IMR-90 (cell line): ENCODE measurements around the gene CCDC167. TPM values are rescaled to one million over a fixed set of nuclear protein-coding genes. Genes with fewer than 3 reads are reported as not detected.

ENCODE experiments used
- ATAC-seq: fragments of 200-7000 bp; cut with Tn5 transposase; 2 replicates; pipeline ENCODE4 v1.9.1; 2020; ENCODE audit warnings: low read depth, mild to moderate bottlenecking, moderate library complexity
- BruUV-seq: library from RNA; stranded (reverse); fragments of 400-500 nt; replicated peaks from 2 replicates; lab custom pipeline; 2021; lab: Mats Ljungman, UMichigan
- CTCF ChIA-PET: fragments of 300-600 bp; formaldehyde crosslinking; extraction: SDS; loops from one replicate; lab custom pipeline; 2021; ENCODE audit warnings: antibody characterized with exemption; lab: Yijun Ruan, JAX
- POLR2A ChIA-PET: fragments of 300-600 bp; sonication (Branson Sonifier 250); formaldehyde crosslinking; loops from one replicate; lab custom pipeline; 2022; ENCODE audit warnings: antibody characterized with exemption; ENCODE audit not compliant: unreplicated experiment; lab: Charles Lee
- DNase-seq: peaks from one replicate; pipeline ENCODE4 v3.0.0; 2013
- H2AFZ ChIP-seq: replicated peaks from 2 replicates; pipeline ENCODE3; 2013; ENCODE audit warnings: low read length, mild to moderate bottlenecking; ENCODE audit not compliant: poor library complexity
- H2AK5ac ChIP-seq: 2 replicates; pipeline ENCODE4 v1.6.1; 2013; ENCODE audit warnings: low read depth, low read length, inconsistent platforms
- H2AK9ac ChIP-seq: replicated peaks from 2 replicates; pipeline ENCODE3; 2013; ENCODE audit warnings: mild to moderate bottlenecking, low read depth, low read length, moderate library complexity; ENCODE audit not compliant: poor library complexity
- H2BK120ac ChIP-seq: 2 replicates; pipeline ENCODE4 v1.6.1; 2013; ENCODE audit warnings: low read depth, low read length, inconsistent platforms
- H2BK15ac ChIP-seq: 3 replicates; pipeline ENCODE4 v1.6.1; 2013; ENCODE audit warnings: low read depth, low read length, inconsistent platforms
- H2BK20ac ChIP-seq: 2 replicates; pipeline ENCODE4 v1.6.1; 2013; ENCODE audit warnings: low read depth, mild to moderate bottlenecking, inconsistent platforms, low read length, moderate library complexity
- H2BK5ac ChIP-seq: 2 replicates; pipeline ENCODE4 v1.6.1; 2013; ENCODE audit warnings: mild to moderate bottlenecking, low read depth, low read length, inconsistent platforms; ENCODE audit not compliant: poor library complexity, severe bottlenecking
- H3K14ac ChIP-seq: replicated peaks from 2 replicates; pipeline ENCODE4 v1.6.1; 2013; ENCODE audit warnings: low read depth, low read length, inconsistent platforms
- H3K18ac ChIP-seq: 2 replicates; pipeline ENCODE4 v1.6.1; 2013; ENCODE audit warnings: low read depth, low read length, control low read depth
- H3K23ac ChIP-seq: 2 replicates; pipeline ENCODE4 v1.6.1; 2013; ENCODE audit warnings: low read depth, low read length, inconsistent platforms
- H3K27ac ChIP-seq: 2 replicates; pipeline ENCODE4 v1.5.1; 2013; ENCODE audit warnings: mild to moderate bottlenecking, control low read depth, low read length; ENCODE audit not compliant: insufficient read depth
- H3K27me3 ChIP-seq: 2 replicates; pipeline ENCODE4 v1.6.1; 2013; ENCODE audit warnings: low read length; ENCODE audit not compliant: control insufficient read depth, insufficient read depth
- H3K36me3 ChIP-seq: 2 replicates; pipeline ENCODE4 v1.6.1; 2013; ENCODE audit warnings: low read length, mixed read lengths; ENCODE audit not compliant: control insufficient read depth, insufficient read depth
- H3K4ac ChIP-seq: 2 replicates; pipeline ENCODE4 v1.6.1; 2013; ENCODE audit warnings: low read depth, low read length, inconsistent platforms
- H3K4me1 ChIP-seq: 2 replicates; pipeline ENCODE4 v1.6.1; 2013; ENCODE audit warnings: low read length, mixed read lengths; ENCODE audit not compliant: control insufficient read depth, insufficient read depth
- H3K4me2 ChIP-seq: 2 replicates; pipeline ENCODE4 v1.6.1; 2013; ENCODE audit warnings: low read depth, mild to moderate bottlenecking, control low read depth, low read length, moderate library complexity
- H3K4me3 ChIP-seq: 2 replicates; pipeline ENCODE4 v1.5.1; 2013; ENCODE audit warnings: low read depth, mild to moderate bottlenecking, control low read depth, low read length, moderate library complexity; ENCODE audit not compliant: insufficient read depth
- H3K56ac ChIP-seq: 2 replicates; pipeline ENCODE4 v1.6.1; 2013; ENCODE audit warnings: low read length, inconsistent platforms; ENCODE audit not compliant: insufficient read depth; ENCODE audit errors: extremely low read depth
- H3K79me1 ChIP-seq, 2 experiments: 2 replicates each; pipeline ENCODE4 v1.6.1; 2013; ENCODE audit warnings: low read length in 2 of 2, inconsistent platforms in 1 of 2, low read depth in 1 of 2
- H3K9ac ChIP-seq: 2 replicates; pipeline ENCODE4 v1.6.1; 2013; ENCODE audit warnings: low read depth, low read length, control low read depth
- H3K9me1 ChIP-seq: 2 replicates; pipeline ENCODE4 v1.6.1; 2013; ENCODE audit warnings: low read length, inconsistent platforms; ENCODE audit not compliant: insufficient read depth
- H3K9me3 ChIP-seq: 2 replicates; pipeline ENCODE4 v1.6.1; 2013; ENCODE audit warnings: low read length; ENCODE audit not compliant: control insufficient read depth, insufficient read depth
- H4K20me1 ChIP-seq: 2 replicates; pipeline ENCODE4 v1.6.1; 2013; ENCODE audit warnings: low read length, inconsistent platforms; ENCODE audit not compliant: insufficient read depth
- H4K5ac ChIP-seq: 2 replicates; pipeline ENCODE4 v1.6.1; 2013; ENCODE audit warnings: mild to moderate bottlenecking, low read depth, low read length, control low read depth
- H4K8ac ChIP-seq, 2 experiments: 2 replicates each; pipeline ENCODE4 v1.6.1; 2013; ENCODE audit warnings: low read depth in 2 of 2, low read length in 2 of 2, control low read depth in 1 of 2, inconsistent platforms in 1 of 2
- H4K91ac ChIP-seq: 2 replicates; pipeline ENCODE4 v1.6.1; 2013; ENCODE audit warnings: low read depth, low read length, inconsistent platforms; ENCODE audit not compliant: insufficient read depth
- CEBPB ChIP-seq: IDR thresholded peaks from 2 replicates; pipeline ENCODE4 v1.6.1; 2012; ENCODE audit warnings: low read depth, low read length, improper control_type of control experiment
- CHD1 ChIP-seq: IDR thresholded peaks from 2 replicates; pipeline ENCODE4 v1.6.1; 2012; ENCODE audit warnings: low read depth, low read length, improper control_type of control experiment
- CTCF ChIP-seq: conservative IDR thresholded peaks from 2 replicates; pipeline ENCODE4 v1.5.1; 2012; ENCODE audit warnings: mild to moderate bottlenecking, low read depth, low read length, improper control_type of control experiment
- ELK1 ChIP-seq: fragments of 150-350 bp; IDR thresholded peaks from 2 replicates; pipeline ENCODE4 v1.6.1; 2016; ENCODE audit warnings: low read depth, mild to moderate bottlenecking, low read length, moderate library complexity, borderline replicate concordance
- FOS ChIP-seq: fragments of 150-350 bp; IDR thresholded peaks from 2 replicates; pipeline ENCODE4 v1.6.1; 2016; ENCODE audit warnings: low read depth, low read length
- MXI1 ChIP-seq: IDR thresholded peaks from 2 replicates; pipeline ENCODE4 v1.6.1; 2012; ENCODE audit warnings: low read depth, mild to moderate bottlenecking, low read length, moderate library complexity, borderline replicate concordance
- POLR2A ChIP-seq: IDR thresholded peaks from 2 replicates; pipeline ENCODE4 v1.6.1; 2012; ENCODE audit warnings: mild to moderate bottlenecking, low read depth, low read length
- RAD21 ChIP-seq: IDR thresholded peaks from 2 replicates; pipeline ENCODE4 v1.6.1; 2012; ENCODE audit warnings: low read length, improper control_type of control experiment
- SMC3 ChIP-seq: fragments of 150-350 bp; IDR thresholded peaks from 2 replicates; pipeline ENCODE4 v1.6.1; 2016; ENCODE audit warnings: low read depth, mild to moderate bottlenecking, antibody characterized with exemption, low read length, moderate library complexity
- WGBS, 2 experiments: methylation state at CpG; one replicate each; pipeline versions ENCODE4 v1.1.5 to v1.1.7; 2013; ENCODE audit warnings: missing lambda C conversion rate in 2 of 2; ENCODE audit not compliant: insufficient read length in 1 of 2; ENCODE audit errors: extremely low coverage in 2 of 2; 5-methylcytosine and 5-hydroxymethylcytosine counted together
- dilution Hi-C: fragments of 300-500 bp; cut with HindIII; formaldehyde crosslinking; loops from one replicate; pipeline ENCODE4 v1.14.3; 2018; ENCODE audit warnings: low sequenced_read_pairs; ENCODE audit not compliant: unreplicated experiment
- in situ Hi-C: fragments of 300-500 bp; cut with MboI; formaldehyde crosslinking; loops from 3 replicates; pipeline ENCODE4 v1.14.3; 2019; ENCODE audit warnings: low sequenced_read_pairs, inconsistent platforms, mixed read lengths
- intact Hi-C: fragments of 100-400 bp; cut with micrococcal nuclease; formaldehyde crosslinking; loops from 2 replicates; pipeline ENCODE4 v1.10.0; 2022
- polyA plus RNA-seq, 3 experiments: library from polyadenylated mRNA; depleted of rRNA; stranded (reverse); fragments of >200 nt; gene quantifications; 2 replicates each; pipeline ENCODE4 v1.2.3, GENCODE V29; 2012; ENCODE audit warnings: low replicate concordance in 1 of 3
- total RNA-seq: library from RNA; depleted of rRNA; stranded (reverse); fragments of >200 nt; gene quantifications from 2 replicates; pipeline ENCODE4 v1.2.3, GENCODE V29; 2012

CCDC167 gene
- total and polyA plus RNA-seq, 2 of the 4 experiments (the other 2 are of a cell fraction), result 35.8 to 96.8 TPM

- no peak overlapping the region for H3K4ac ChIP-seq
- H2AK5ac ChIP-seq, result no peak overlapping the region
- no peak overlapping the region for H3K56ac ChIP-seq
- ChIA-PET CTCF (no interaction called here), POLR2A (no interaction called here)
- peaks cover 0 to 19% of the 10 kb centered on the region in 2 experiments; a peak in 2 of 4 replicates for H3K79me1 ChIP-seq
- no peak overlapping the region for H3K14ac ChIP-seq
- peaks cover 20% of the 10 kb centered on the region for H3K36me3 ChIP-seq
- WGBS, 2 experiments, result 80% methylated on average over 1 of the region's 8 CpGs; no CpG with 5 or more reads in 1 of the 2 experiments
- in situ Hi-C loops, result no loop called here
- dilution Hi-C loops, result no loop called here
- H3K27me3 ChIP-seq, result no peaks in the 10 kb centered on the region
- intact Hi-C loops, result no loop called here
- H2BK20ac ChIP-seq, result no peak overlapping the region
- no peak overlapping the region for H3K4me2 ChIP-seq
- no peak overlapping the region for H3K9ac ChIP-seq
- H3K9me1 ChIP-seq, result no peaks in the 10 kb centered on the region; the same call in 1 of the 2 replicates
- no peaks in the 10 kb centered on the region for H3K4me1 ChIP-seq
- H4K8ac ChIP-seq, result no peak overlapping the region
- H2AK9ac ChIP-seq, result no peak overlapping the region
- H3K18ac ChIP-seq, result no peak overlapping the region
- ATAC-seq (no peak), DNase-seq (no peak)
- no peak overlapping the region for H2BK5ac ChIP-seq
- H3K23ac ChIP-seq, result no peak overlapping the region
- no peak overlapping the region for H2BK120ac ChIP-seq
- no peak overlapping the region for H4K5ac ChIP-seq
- TF ChIP-seq FOS (no peak), CEBPB (no peak), RAD21 (no peak), ELK1 (no peak), SMC3 (no peak), CTCF (no peak), CHD1 (no peak), POLR2A (no peak), MXI1 (no peak)
- BruUV-seq, result no TSS peak
- H2BK15ac ChIP-seq, result no peak overlapping the region
- H3K4me3 ChIP-seq, result no peak overlapping the region
- no peak overlapping the region for H3K27ac ChIP-seq
- no peak overlapping the region for H2AFZ ChIP-seq
- H4K20me1 ChIP-seq, result peaks cover 19% of the 10 kb centered on the region
- H3K9me3 ChIP-seq, result no peaks in the 10 kb centered on the region
- no peak overlapping the region for H4K91ac ChIP-seq
Measured at GRCh38 chr6:37486121-37486839, 13.4 kb downstream of the CCDC167 start.
